IMR-90 (cell line): Measurements from ENCODE around the gene L3MBTL2. TPM values are rescaled to one million over a fixed set of nuclear protein-coding genes. Genes with fewer than 3 reads are reported as not detected.

Source experiments
- ATAC-seq: fragments of 200-7000 bp; cut with Tn5 transposase; 2 replicates; pipeline ENCODE4 v1.9.1; 2020; ENCODE audit warnings: low read depth, mild to moderate bottlenecking, moderate library complexity
- BruUV-seq: library from RNA; stranded (reverse); fragments of 400-500 nt; replicated peaks from 2 replicates; lab custom pipeline; 2021; lab: Mats Ljungman, UMichigan
- CTCF ChIA-PET: fragments of 300-600 bp; formaldehyde crosslinking; extraction: SDS; loops from one replicate; lab custom pipeline; 2021; ENCODE audit warnings: antibody characterized with exemption; lab: Yijun Ruan, JAX
- POLR2A ChIA-PET: fragments of 300-600 bp; sonication (Branson Sonifier 250); formaldehyde crosslinking; loops from one replicate; lab custom pipeline; 2022; ENCODE audit warnings: antibody characterized with exemption; ENCODE audit not compliant: unreplicated experiment; lab: Charles Lee
- DNase-seq: peaks from one replicate; pipeline ENCODE4 v3.0.0; 2013
- H2AFZ ChIP-seq: replicated peaks from 2 replicates; pipeline ENCODE3; 2013; ENCODE audit warnings: low read length, mild to moderate bottlenecking; ENCODE audit not compliant: poor library complexity
- H2AK5ac ChIP-seq: 2 replicates; pipeline ENCODE4 v1.6.1; 2013; ENCODE audit warnings: low read depth, low read length, inconsistent platforms
- H2AK9ac ChIP-seq: replicated peaks from 2 replicates; pipeline ENCODE3; 2013; ENCODE audit warnings: mild to moderate bottlenecking, low read depth, low read length, moderate library complexity; ENCODE audit not compliant: poor library complexity
- H2BK120ac ChIP-seq: 2 replicates; pipeline ENCODE4 v1.6.1; 2013; ENCODE audit warnings: low read depth, low read length, inconsistent platforms
- H2BK15ac ChIP-seq: 3 replicates; pipeline ENCODE4 v1.6.1; 2013; ENCODE audit warnings: low read depth, low read length, inconsistent platforms
- H2BK20ac ChIP-seq: 2 replicates; pipeline ENCODE4 v1.6.1; 2013; ENCODE audit warnings: low read depth, mild to moderate bottlenecking, inconsistent platforms, low read length, moderate library complexity
- H2BK5ac ChIP-seq: 2 replicates; pipeline ENCODE4 v1.6.1; 2013; ENCODE audit warnings: mild to moderate bottlenecking, low read depth, low read length, inconsistent platforms; ENCODE audit not compliant: poor library complexity, severe bottlenecking
- H3K14ac ChIP-seq: replicated peaks from 2 replicates; pipeline ENCODE4 v1.6.1; 2013; ENCODE audit warnings: low read depth, low read length, inconsistent platforms
- H3K18ac ChIP-seq: 2 replicates; pipeline ENCODE4 v1.6.1; 2013; ENCODE audit warnings: low read depth, low read length, control low read depth
- H3K23ac ChIP-seq: 2 replicates; pipeline ENCODE4 v1.6.1; 2013; ENCODE audit warnings: low read depth, low read length, inconsistent platforms
- H3K27ac ChIP-seq: 2 replicates; pipeline ENCODE4 v1.5.1; 2013; ENCODE audit warnings: mild to moderate bottlenecking, control low read depth, low read length; ENCODE audit not compliant: insufficient read depth
- H3K27me3 ChIP-seq: 2 replicates; pipeline ENCODE4 v1.6.1; 2013; ENCODE audit warnings: low read length; ENCODE audit not compliant: control insufficient read depth, insufficient read depth
- H3K36me3 ChIP-seq: 2 replicates; pipeline ENCODE4 v1.6.1; 2013; ENCODE audit warnings: low read length, mixed read lengths; ENCODE audit not compliant: control insufficient read depth, insufficient read depth
- H3K4ac ChIP-seq: 2 replicates; pipeline ENCODE4 v1.6.1; 2013; ENCODE audit warnings: low read depth, low read length, inconsistent platforms
- H3K4me1 ChIP-seq: 2 replicates; pipeline ENCODE4 v1.6.1; 2013; ENCODE audit warnings: low read length, mixed read lengths; ENCODE audit not compliant: control insufficient read depth, insufficient read depth
- H3K4me2 ChIP-seq: 2 replicates; pipeline ENCODE4 v1.6.1; 2013; ENCODE audit warnings: low read depth, mild to moderate bottlenecking, control low read depth, low read length, moderate library complexity
- H3K4me3 ChIP-seq: 2 replicates; pipeline ENCODE4 v1.5.1; 2013; ENCODE audit warnings: low read depth, mild to moderate bottlenecking, control low read depth, low read length, moderate library complexity; ENCODE audit not compliant: insufficient read depth
- H3K56ac ChIP-seq: 2 replicates; pipeline ENCODE4 v1.6.1; 2013; ENCODE audit warnings: low read length, inconsistent platforms; ENCODE audit not compliant: insufficient read depth; ENCODE audit errors: extremely low read depth
- H3K79me1 ChIP-seq, 2 experiments: 2 replicates each; pipeline ENCODE4 v1.6.1; 2013; ENCODE audit warnings: low read length in 2 of 2, inconsistent platforms in 1 of 2, low read depth in 1 of 2
- H3K9ac ChIP-seq: 2 replicates; pipeline ENCODE4 v1.6.1; 2013; ENCODE audit warnings: low read depth, low read length, control low read depth
- H3K9me1 ChIP-seq: 2 replicates; pipeline ENCODE4 v1.6.1; 2013; ENCODE audit warnings: low read length, inconsistent platforms; ENCODE audit not compliant: insufficient read depth
- H3K9me3 ChIP-seq: 2 replicates; pipeline ENCODE4 v1.6.1; 2013; ENCODE audit warnings: low read length; ENCODE audit not compliant: control insufficient read depth, insufficient read depth
- H4K20me1 ChIP-seq: 2 replicates; pipeline ENCODE4 v1.6.1; 2013; ENCODE audit warnings: low read length, inconsistent platforms; ENCODE audit not compliant: insufficient read depth
- H4K5ac ChIP-seq: 2 replicates; pipeline ENCODE4 v1.6.1; 2013; ENCODE audit warnings: mild to moderate bottlenecking, low read depth, low read length, control low read depth
- H4K8ac ChIP-seq, 2 experiments: 2 replicates each; pipeline ENCODE4 v1.6.1; 2013; ENCODE audit warnings: low read depth in 2 of 2, low read length in 2 of 2, control low read depth in 1 of 2, inconsistent platforms in 1 of 2
- H4K91ac ChIP-seq: 2 replicates; pipeline ENCODE4 v1.6.1; 2013; ENCODE audit warnings: low read depth, low read length, inconsistent platforms; ENCODE audit not compliant: insufficient read depth
- CHD1 ChIP-seq: IDR thresholded peaks from 2 replicates; pipeline ENCODE4 v1.6.1; 2012; ENCODE audit warnings: low read depth, low read length, improper control_type of control experiment
- CTCF ChIP-seq: conservative IDR thresholded peaks from 2 replicates; pipeline ENCODE4 v1.5.1; 2012; ENCODE audit warnings: mild to moderate bottlenecking, low read depth, low read length, improper control_type of control experiment
- ELK1 ChIP-seq: fragments of 150-350 bp; IDR thresholded peaks from 2 replicates; pipeline ENCODE4 v1.6.1; 2016; ENCODE audit warnings: low read depth, mild to moderate bottlenecking, low read length, moderate library complexity, borderline replicate concordance
- MAFK ChIP-seq: IDR thresholded peaks from 2 replicates; pipeline ENCODE4 v1.6.1; 2012; ENCODE audit warnings: low read depth, low read length, improper control_type of control experiment
- MXI1 ChIP-seq: IDR thresholded peaks from 2 replicates; pipeline ENCODE4 v1.6.1; 2012; ENCODE audit warnings: low read depth, mild to moderate bottlenecking, low read length, moderate library complexity, borderline replicate concordance
- NFE2L2 ChIP-seq: fragments of 150-350 bp; IDR thresholded peaks from 2 replicates; pipeline ENCODE4 v1.6.1; 2016; ENCODE audit warnings: low read depth, mild to moderate bottlenecking, low read length
- POLR2A ChIP-seq: IDR thresholded peaks from 2 replicates; pipeline ENCODE4 v1.6.1; 2012; ENCODE audit warnings: mild to moderate bottlenecking, low read depth, low read length
- RAD21 ChIP-seq: IDR thresholded peaks from 2 replicates; pipeline ENCODE4 v1.6.1; 2012; ENCODE audit warnings: low read length, improper control_type of control experiment
- RCOR1 ChIP-seq: IDR thresholded peaks from 2 replicates; pipeline ENCODE4 v1.6.1; 2012; ENCODE audit warnings: mild to moderate bottlenecking, low read length, improper control_type of control experiment; ENCODE audit not compliant: insufficient replicate concordance
- SMC3 ChIP-seq: fragments of 150-350 bp; IDR thresholded peaks from 2 replicates; pipeline ENCODE4 v1.6.1; 2016; ENCODE audit warnings: low read depth, mild to moderate bottlenecking, antibody characterized with exemption, low read length, moderate library complexity
- USF2 ChIP-seq: fragments of 150-350 bp; IDR thresholded peaks from 2 replicates; pipeline ENCODE4 v1.6.1; 2017; ENCODE audit warnings: mild to moderate bottlenecking, antibody characterized with exemption, low read length, low read depth
- WGBS, 2 experiments: methylation state at CpG; one replicate each; pipeline versions ENCODE4 v1.1.5 to v1.1.7; 2013; ENCODE audit warnings: missing lambda C conversion rate in 2 of 2; ENCODE audit not compliant: insufficient read length in 1 of 2; ENCODE audit errors: extremely low coverage in 2 of 2; 5-methylcytosine and 5-hydroxymethylcytosine counted together
- dilution Hi-C: fragments of 300-500 bp; cut with HindIII; formaldehyde crosslinking; loops from one replicate; pipeline ENCODE4 v1.14.3; 2018; ENCODE audit warnings: low sequenced_read_pairs; ENCODE audit not compliant: unreplicated experiment
- in situ Hi-C: fragments of 300-500 bp; cut with MboI; formaldehyde crosslinking; loops from 3 replicates; pipeline ENCODE4 v1.14.3; 2019; ENCODE audit warnings: low sequenced_read_pairs, inconsistent platforms, mixed read lengths
- intact Hi-C: fragments of 100-400 bp; cut with micrococcal nuclease; formaldehyde crosslinking; loops from 2 replicates; pipeline ENCODE4 v1.10.0; 2022
- polyA plus RNA-seq, 3 experiments: library from polyadenylated mRNA; depleted of rRNA; stranded (reverse); fragments of >200 nt; gene quantifications; 2 replicates each; pipeline ENCODE4 v1.2.3, GENCODE V29; 2012; ENCODE audit warnings: low replicate concordance in 1 of 3
- total RNA-seq: library from RNA; depleted of rRNA; stranded (reverse); fragments of >200 nt; gene quantifications from 2 replicates; pipeline ENCODE4 v1.2.3, GENCODE V29; 2012

Gene L3MBTL2
- total and polyA plus RNA-seq, 2 of the 4 experiments (the other 2 are of a cell fraction) = 20.6 to 25.1 TPM

GRCh38 chr22:41171996-41172395 is 33.1 kb upstream of the L3MBTL2 start:
- no peak for TF ChIP-seq MXI1
- no peak for TF ChIP-seq CTCF
- no peak for TF ChIP-seq CHD1
- TF ChIP-seq MAFK = no peak
- no peak for TF ChIP-seq RCOR1
- TF ChIP-seq SMC3 = no peak
- no peak for TF ChIP-seq RAD21
- no peak for TF ChIP-seq ELK1
- no peak for TF ChIP-seq NFE2L2
- TF ChIP-seq USF2 = no peak
- TF ChIP-seq POLR2A = no peak
- Histone ChIP-seq H3K9me1 (no peaks in the 10 kb centered on the region), H3K27me3 (no peaks in the 10 kb centered on the region), H2BK5ac (no peak overlapping the region), H2BK15ac (no peak overlapping the region), H2BK120ac (no peak overlapping the region), H4K91ac (no peak overlapping the region), H3K4ac (no peak overlapping the region), H3K36me3 (peaks cover 64% of the 10 kb centered on the region), H3K9ac (no peak overlapping the region), H3K9me3 (no peaks in the 10 kb centered on the region), H3K27ac (no peak overlapping the region), H3K14ac (no peak overlapping the region), H3K23ac (no peak overlapping the region), H2BK20ac (no peak overlapping the region), H2AK9ac (no peak overlapping the region), H2AK5ac (no peak overlapping the region), H4K8ac (no peak overlapping the region), H3K56ac (no peak overlapping the region), H3K4me3 (no peak overlapping the region), H3K18ac (no peak overlapping the region), H2AFZ (no peak overlapping the region), H4K5ac (no peak overlapping the region), H4K20me1 (peaks cover 3% of the 10 kb centered on the region; the same call in 1 of the 2 replicates), H3K4me1 (no peaks in the 10 kb centered on the region), H3K79me1 (peaks cover 17 to 27% of the 10 kb centered on the region in 2 experiments), H3K4me2 (no peak overlapping the region)
- 80% methylated on average over 1 of the region's 3 CpGs; no CpG with 5 or more reads in 1 of the 2 experiments for WGBS, 2 experiments
- dilution Hi-C loops = no loop called here
- intact Hi-C loops = loop anchor here (5.0 kb wide), 1 partner anchor 345 kb away; no protein-coding TSS in a partner anchor
- CTCF ChIA-PET = no interaction called here
- POLR2A ChIA-PET = no interaction called here
- no TSS peak for BruUV-seq
- ATAC-seq (no peak), DNase-seq (no peak)
- in situ Hi-C loops = no loop called here
